CD14-positive monocyte (primary cell): Measurements from ENCODE around the gene GMPPA. TPM values are rescaled to one million over a fixed set of nuclear protein-coding genes. Genes with fewer than 3 reads are reported as not detected.

Experiments
- DNase-seq, 3 donors: peaks; one replicate each; pipeline ENCODE4 v3.0.0-alpha.2; 2011 to 2022
- H2AFZ ChIP-seq: 2 replicates; pipeline ENCODE4 v1.6.0; 2012; ENCODE audit warnings: mild to moderate bottlenecking, low read depth, low read length, inconsistent platforms; ENCODE audit not compliant: insufficient read depth, poor library complexity, severe bottlenecking
- H3K27ac ChIP-seq, 2 donors: 1 replicate in 1 of 2; 2 replicates in 1 of 2; pipeline ENCODE4 v1.5.1; 2012 to 2013; ENCODE audit warnings: low read length in 2 of 2, control low read depth in 1 of 2, inconsistent platforms in 1 of 2, low read depth in 1 of 2, mild to moderate bottlenecking in 1 of 2
- H3K27me3 ChIP-seq, 2 donors: one replicate each; pipeline versions ENCODE4 v1.6.0 to v1.6.1; 2011 to 2013; ENCODE audit warnings: low read length in 2 of 2; ENCODE audit not compliant: control insufficient read depth in 2 of 2, insufficient read depth in 2 of 2
- H3K36me3 ChIP-seq, 2 donors: replicated peaks in 1 of 2; 1 replicate in 1 of 2; 2 replicates in 1 of 2; pipeline versions ENCODE4 v1.5.1 to v1.6.1; 2012 to 2013; ENCODE audit warnings: low read length in 2 of 2, control low read depth in 1 of 2, inconsistent platforms in 1 of 2, mild to moderate bottlenecking in 1 of 2; ENCODE audit not compliant: insufficient read depth in 2 of 2, control insufficient read depth in 1 of 2
- H3K4me1 ChIP-seq, 2 donors: 1 replicate in 1 of 2; 2 replicates in 1 of 2; pipeline versions ENCODE4 v1.5.1 to v1.6.1; 2012 to 2013; ENCODE audit warnings: low read length in 2 of 2, control low read depth in 1 of 2, inconsistent platforms in 1 of 2, mild to moderate bottlenecking in 1 of 2, moderate library complexity in 1 of 2; ENCODE audit not compliant: insufficient read depth in 2 of 2, control insufficient read depth in 1 of 2
- H3K4me2 ChIP-seq: replicated peaks from 2 replicates; pipeline ENCODE3; 2012; ENCODE audit warnings: low read length, moderate library complexity, mild to moderate bottlenecking; ENCODE audit not compliant: poor library complexity, severe bottlenecking; ENCODE audit errors: extremely low read depth
- H3K4me3 ChIP-seq, 3 experiments: fragments of 200-600 bp in 1 of 3; sonication (generic) in 1 of 3; replicated peaks in 1 of 3; 1 replicate in 2 of 3; 2 replicates in 1 of 3; pipeline ENCODE4 v1.5.1; 2011 to 2013; ENCODE audit warnings: low read length in 3 of 3, mild to moderate bottlenecking in 3 of 3, control low read depth in 2 of 3, low read depth in 2 of 3, inconsistent platforms in 1 of 3, moderate library complexity in 1 of 3
- H3K79me2 ChIP-seq: 2 replicates; pipeline ENCODE4 v1.6.0; 2012; ENCODE audit warnings: mild to moderate bottlenecking, control low read depth, inconsistent platforms, low read length, moderate library complexity; ENCODE audit not compliant: insufficient read depth
- H3K9ac ChIP-seq: 2 replicates; pipeline ENCODE4 v1.6.0; 2017; ENCODE audit warnings: low read length, mild to moderate bottlenecking; ENCODE audit not compliant: insufficient read depth, poor library complexity, severe bottlenecking
- H3K9me3 ChIP-seq, 2 donors: replicated peaks in 1 of 2; 1 replicate in 1 of 2; 2 replicates in 1 of 2; pipeline versions ENCODE4 v1.5.1 to v1.6.1; 2012 to 2013; ENCODE audit warnings: low read length in 2 of 2, control low read depth in 1 of 2; ENCODE audit not compliant: control insufficient read depth in 1 of 2, insufficient read depth in 1 of 2
- H4K20me1 ChIP-seq: 2 replicates; pipeline ENCODE4 v1.6.0; 2012; ENCODE audit warnings: mild to moderate bottlenecking, low read length, control low read depth, moderate library complexity; ENCODE audit not compliant: insufficient read depth
- H3K27ac Mint-ChIP-seq, 7 donors: one replicate each; pipeline ENCODE4 v1.8.0; 2020; ENCODE audit warnings: mild to moderate bottlenecking in 7 of 7, mixed read lengths in 7 of 7, moderate library complexity in 6 of 7, inconsistent platforms in 2 of 7
- H3K27me3 Mint-ChIP-seq, 3 donors: one replicate each; pipeline ENCODE4 v1.8.0; 2021 to 2022; ENCODE audit warnings: low read depth in 3 of 3, mild to moderate bottlenecking in 3 of 3, mixed read lengths in 3 of 3, moderate library complexity in 3 of 3, inconsistent platforms in 1 of 3
- H3K36me3 Mint-ChIP-seq, 2 donors: one replicate each; pipeline ENCODE4 v1.8.0; 2020; ENCODE audit warnings: mixed read lengths in 2 of 2, inconsistent platforms in 1 of 2, mild to moderate bottlenecking in 1 of 2
- H3K4me1 Mint-ChIP-seq: one replicate; pipeline ENCODE4 v1.8.0; 2020; ENCODE audit warnings: mild to moderate bottlenecking, mixed read lengths
- H3K4me3 Mint-ChIP-seq, 2 donors: one replicate each; pipeline ENCODE4 v1.8.0; 2020; ENCODE audit warnings: mild to moderate bottlenecking in 2 of 2, mixed read lengths in 2 of 2, moderate library complexity in 1 of 2
- H3K9me3 Mint-ChIP-seq, 7 donors: one replicate each; pipeline ENCODE4 v1.8.0; 2020 to 2022; ENCODE audit warnings: mixed read lengths in 7 of 7, mild to moderate bottlenecking in 6 of 7, moderate library complexity in 6 of 7, inconsistent platforms in 2 of 7
- WGBS: methylation state at CpG from one replicate; pipeline ENCODE4 v1.1.5; 2013; ENCODE audit warnings: missing lambda C conversion rate; ENCODE audit not compliant: insufficient coverage; 5-methylcytosine and 5-hydroxymethylcytosine counted together
- intact Hi-C, 2 donors: fragments of 100-400 bp; cut with micrococcal nuclease; formaldehyde crosslinking; loops; one replicate each; pipeline versions ENCODE4 v1.15.0 to v1.15.1; 2023
- polyA plus RNA-seq, 3 donors: library from polyadenylated mRNA; depleted of rRNA in 1 of 3; unstranded in 2 of 3; stranded (reverse) in 1 of 3; fragments of 300-500 nt in 2 of 3; fragments of >200 nt in 1 of 3; fragmentation: Illumina TruSeq in 2 of 3; gene quantifications; 1 replicate in 2 of 3; 2 replicates in 1 of 3; pipeline ENCODE4 v1.2.3, GENCODE V29; 2012 to 2021
- TF ChIP-seq, protein P1 (sequence below): fragments of 200-600 bp; IDR thresholded peaks from one replicate; pipeline ENCODE4 v1.8.0; 2022; ENCODE audit warnings: antibody characterized with exemption, mild to moderate bottlenecking

Gene GMPPA
- polyA plus RNA-seq, 3 donors = 35.5 to 71.2 (median 35.9) TPM

- Histone ChIP-seq H3K79me2 (no peaks in the 10 kb centered on the region), H3K9me3 (peaks cover 4 to 15% of the 10 kb centered on the region in 2 donors), H3K27me3 (peaks cover 26 to 73% of the 10 kb centered on the region in 2 donors), H3K4me1 (no peaks in the 10 kb centered on the region), H3K4me3 (no peak overlapping the region), H4K20me1 (no peaks in the 10 kb centered on the region), H3K9ac (no peak overlapping the region), H3K27ac (no peak overlapping the region), H3K4me2 (no peak overlapping the region), H2AFZ (no peak overlapping the region), H3K36me3 (no peaks in the 10 kb centered on the region)
- WGBS = 81% methylated on average over 9 of the region's 17 CpGs
- Mint-ChIP-seq H3K9me3 (peaks cover 0 to 16% (median 7%) of the 10 kb centered on the region in 7 donors), H3K27me3 (peaks cover 67 to 89% (median 71%) of the 10 kb centered on the region in 3 donors), H3K4me1 (peaks cover 3% of the 10 kb centered on the region), H3K36me3 (peaks cover 0 to 2% of the 10 kb centered on the region in 2 donors), H3K27ac (no peak overlapping the region), H3K4me3 (peak overlapping the region in 1 of 2 donors; percentile 36)
- TF ChIP-seq, protein P1, sequence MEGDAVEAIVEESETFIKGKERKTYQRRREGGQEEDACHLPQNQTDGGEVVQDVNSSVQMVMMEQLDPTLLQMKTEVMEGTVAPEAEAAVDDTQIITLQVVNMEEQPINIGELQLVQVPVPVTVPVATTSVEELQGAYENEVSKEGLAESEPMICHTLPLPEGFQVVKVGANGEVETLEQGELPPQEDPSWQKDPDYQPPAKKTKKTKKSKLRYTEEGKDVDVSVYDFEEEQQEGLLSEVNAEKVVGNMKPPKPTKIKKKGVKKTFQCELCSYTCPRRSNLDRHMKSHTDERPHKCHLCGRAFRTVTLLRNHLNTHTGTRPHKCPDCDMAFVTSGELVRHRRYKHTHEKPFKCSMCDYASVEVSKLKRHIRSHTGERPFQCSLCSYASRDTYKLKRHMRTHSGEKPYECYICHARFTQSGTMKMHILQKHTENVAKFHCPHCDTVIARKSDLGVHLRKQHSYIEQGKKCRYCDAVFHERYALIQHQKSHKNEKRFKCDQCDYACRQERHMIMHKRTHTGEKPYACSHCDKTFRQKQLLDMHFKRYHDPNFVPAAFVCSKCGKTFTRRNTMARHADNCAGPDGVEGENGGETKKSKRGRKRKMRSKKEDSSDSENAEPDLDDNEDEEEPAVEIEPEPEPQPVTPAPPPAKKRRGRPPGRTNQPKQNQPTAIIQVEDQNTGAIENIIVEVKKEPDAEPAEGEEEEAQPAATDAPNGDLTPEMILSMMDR = no peak
- intact Hi-C loops = no loop called here
- DNase-seq = no peak
Observed at GRCh38 chr2:219515874-219516629, 17.4 kb downstream of the GMPPA start.

GRCh38 chr2:219516888-219517287 lies 18.2 kb downstream of the GMPPA start:
- TF ChIP-seq, protein P1 = no peak
- no peak overlapping the region for H3K4me3 Mint-ChIP-seq
- peaks cover 27 to 74% of the 10 kb centered on the region in 2 donors for H3K27me3 ChIP-seq

More at GRCh38 chr2:219516888-219517287, 18.2 kb downstream of the GMPPA start:
- no peak overlapping the region for H3K27ac Mint-ChIP-seq
- H3K4me3 ChIP-seq = no peak overlapping the region
- H3K79me2 ChIP-seq = no peaks in the 10 kb centered on the region
- H3K9ac ChIP-seq = no peak overlapping the region
- intact Hi-C loops = no loop called here
- 23% methylated on average over 5 of the region's 7 CpGs for WGBS
- peaks cover 5% of the 10 kb centered on the region for H3K4me1 Mint-ChIP-seq
- no peaks in the 10 kb centered on the region for H3K36me3 ChIP-seq
- H2AFZ ChIP-seq = no peak overlapping the region
- peaks cover 0 to 16% (median 2%) of the 10 kb centered on the region in 7 donors for H3K9me3 Mint-ChIP-seq
- H3K4me1 ChIP-seq = no peaks in the 10 kb centered on the region
- H4K20me1 ChIP-seq = no peaks in the 10 kb centered on the region
- peaks cover 0 to 6% of the 10 kb centered on the region in 2 donors for H3K36me3 Mint-ChIP-seq
- no peak overlapping the region for H3K4me2 ChIP-seq
- H3K27me3 Mint-ChIP-seq = peaks cover 68 to 89% (median 73%) of the 10 kb centered on the region in 3 donors
- no peak for DNase-seq
- H3K9me3 ChIP-seq = peaks cover 0 to 11% of the 10 kb centered on the region in 2 donors
- H3K27ac ChIP-seq = no peak overlapping the region
